ENCODE measurements around the gene PSME1.

PSME1 gene

DNA sequence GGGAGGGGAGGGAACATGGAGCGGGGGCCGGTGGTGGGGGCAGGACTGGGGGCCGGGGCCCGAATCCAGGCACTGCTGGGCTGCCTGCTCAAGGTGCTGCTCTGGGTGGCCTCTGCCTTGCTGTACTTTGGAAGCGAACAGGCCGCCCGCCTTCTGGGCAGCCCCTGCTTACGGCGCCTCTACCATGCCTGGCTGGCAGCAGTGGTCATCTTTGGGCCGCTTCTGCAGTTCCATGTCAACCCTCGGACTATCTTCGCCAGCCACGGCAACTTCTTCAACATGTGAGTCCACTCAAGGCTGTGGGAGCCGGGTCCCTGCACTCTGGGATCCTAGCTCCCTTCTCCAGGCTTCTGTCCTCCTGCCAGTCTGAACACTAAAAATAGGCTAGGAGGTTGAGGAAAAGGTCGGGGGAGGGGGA, 4.4 kb upstream of the PSME1 start:
- no peak overlapping the region for H3K27ac ChIP-seq
- TF ChIP-seq CTCF (IDR thresholded peaks at IDR 0.05) (no peak), ZFX (IDR thresholded peaks at IDR 0.05; ENCODE audit: borderline replicate concordance) (no peak)

DNA sequence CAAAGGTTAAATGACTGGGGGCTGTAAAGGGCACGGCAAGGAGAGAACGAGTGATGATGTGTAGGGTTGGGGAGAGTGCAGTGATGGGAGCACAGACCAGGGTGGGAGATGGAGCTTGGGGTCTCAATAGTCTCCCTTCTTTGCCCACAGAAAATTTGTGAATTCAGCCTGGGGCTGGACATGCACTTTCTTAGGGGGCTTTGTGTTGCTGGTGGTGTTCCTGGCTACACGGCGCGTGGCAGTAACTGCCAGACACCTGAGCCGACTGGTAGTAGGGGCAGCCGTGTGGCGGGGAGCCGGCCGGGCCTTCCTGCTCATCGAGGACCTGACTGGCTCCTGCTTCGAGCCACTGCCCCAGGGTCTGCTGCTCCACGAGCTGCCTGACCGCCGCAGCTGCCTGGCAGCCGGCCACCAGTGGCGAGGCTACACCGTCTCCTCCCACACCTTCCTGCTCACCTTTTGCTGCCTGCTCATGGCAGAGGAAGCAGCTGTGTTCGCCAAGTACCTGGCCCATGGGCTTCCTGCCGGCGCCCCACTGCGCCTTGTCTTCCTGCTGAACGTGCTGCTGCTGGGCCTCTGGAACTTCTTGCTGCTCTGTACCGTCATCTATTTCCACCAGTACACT, 3.8 kb upstream of the PSME1 start:
- H3K27ac ChIP-seq = peak overlapping the region; percentile 25
- no peak for TF ChIP-seq CTCF (IDR thresholded peaks at IDR 0.05)
- no peak for TF ChIP-seq ZFX (IDR thresholded peaks at IDR 0.05; ENCODE audit: borderline replicate concordance)

DNA sequence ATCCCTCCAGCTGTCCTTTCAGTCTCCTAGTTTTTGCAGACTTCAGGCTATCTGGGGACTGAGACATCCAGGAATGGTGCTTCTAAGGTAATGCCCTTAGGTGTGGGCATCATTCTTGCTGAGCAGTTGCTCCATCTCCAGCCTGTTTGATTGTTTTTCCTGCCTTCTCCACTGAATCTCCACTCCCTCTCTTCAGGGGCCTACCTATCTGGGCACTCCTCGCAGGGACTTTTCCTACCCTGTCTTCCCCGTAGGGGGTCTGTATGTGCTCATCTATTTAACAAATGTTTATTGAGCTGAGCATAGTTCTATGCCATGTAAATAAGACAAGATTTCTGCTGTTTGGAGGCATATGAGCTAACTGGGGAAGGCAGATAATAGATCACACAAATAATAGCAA, 3.0 kb upstream of the PSME1 start:
- no peak overlapping the region for H3K27ac ChIP-seq
- TF ChIP-seq CTCF (IDR thresholded peaks at IDR 0.05) = no peak
- no peak for TF ChIP-seq ZFX (IDR thresholded peaks at IDR 0.05; ENCODE audit: borderline replicate concordance)

DNA sequence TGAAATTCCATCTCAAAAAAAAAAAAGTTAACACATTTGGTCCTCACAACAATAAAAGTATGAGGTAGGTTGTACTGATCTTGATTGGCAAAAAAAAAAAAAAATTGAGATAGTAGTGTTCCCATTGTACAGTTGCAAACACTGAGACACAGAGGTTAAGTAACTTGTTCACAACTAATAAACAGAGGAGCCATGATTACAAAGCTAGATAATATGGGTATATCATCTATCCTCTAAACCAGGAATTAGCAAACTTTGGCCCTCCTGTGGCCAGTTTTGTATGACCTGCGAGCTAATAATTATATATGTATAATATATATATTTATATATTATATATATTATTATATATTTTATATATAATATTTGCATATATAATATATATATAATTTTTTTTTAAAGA, 2.3 kb upstream of the PSME1 start:
- TF ChIP-seq CTCF (IDR thresholded peaks at IDR 0.05) (no peak), ZFX (IDR thresholded peaks at IDR 0.05; ENCODE audit: borderline replicate concordance) (no peak)
- no peak overlapping the region for H3K27ac ChIP-seq

GRCh38 chr14:24135584-24135833, 485 bp upstream of the PSME1 start:
- TF ChIP-seq ZFX (IDR thresholded peaks at IDR 0.05; ENCODE audit: borderline replicate concordance) = no peak
- peak overlapping the region; percentile 94 for H3K27ac ChIP-seq

- peak overlapping the region; percentile 94 for H3K27ac ChIP-seq
- TF ChIP-seq ZFX (IDR thresholded peaks at IDR 0.05; ENCODE audit: borderline replicate concordance) (no peak), CTCF (IDR thresholded peaks at IDR 0.05) (no peak)
Measured at GRCh38 chr14:24136684-24137528, 912 bp downstream of the PSME1 start.

- TF ChIP-seq CTCF (IDR thresholded peaks at IDR 0.05) (no peak), ZFX (IDR thresholded peaks at IDR 0.05; ENCODE audit: borderline replicate concordance) (no peak)
- peak overlapping the region; percentile 94 for H3K27ac ChIP-seq
Measured at GRCh38 chr14:24137529-24138395, 1.8 kb downstream of the PSME1 start.
